Chondrocyte (in vitro differentiated cells): Measurements from ENCODE around the gene CDC42SE2. TPM values are rescaled to one million over a fixed set of nuclear protein-coding genes. Genes with fewer than 3 reads are reported as not detected.

Source experiments
- DNase-seq: peaks from one replicate; pipeline ENCODE4 v3.0.0; 2021; ENCODE audit warnings: mixed read lengths, low spot score
- H3K27ac Mint-ChIP-seq: one replicate; pipeline ENCODE4 v1.8.0; 2021; ENCODE audit warnings: mild to moderate bottlenecking, moderate library complexity, mixed read lengths; ENCODE audit not compliant: unreplicated experiment
- H3K27me3 Mint-ChIP-seq: 2 replicates; pipeline ENCODE4 v1.8.0; 2021; ENCODE audit warnings: low read depth, mixed read lengths
- H3K36me3 Mint-ChIP-seq: 2 replicates; pipeline ENCODE4 v1.8.0; 2021; ENCODE audit warnings: low read depth, mixed read lengths
- H3K4me1 Mint-ChIP-seq: 2 replicates; pipeline ENCODE4 v1.8.0; 2021; ENCODE audit warnings: low read depth, mild to moderate bottlenecking, mixed read lengths
- H3K4me3 Mint-ChIP-seq: one replicate; pipeline ENCODE4 v1.8.0; 2021; ENCODE audit warnings: mild to moderate bottlenecking, moderate library complexity, mixed read lengths; ENCODE audit not compliant: unreplicated experiment
- H3K9me3 Mint-ChIP-seq: 2 replicates; pipeline ENCODE4 v1.8.0; 2021; ENCODE audit warnings: low read depth, mixed read lengths
- CTCF ChIP-seq: fragments of 200-600 bp; sonication (generic); IDR thresholded peaks from 2 replicates; pipeline ENCODE4 v1.5.0; 2021; ENCODE audit warnings: antibody characterized with exemption, mild to moderate bottlenecking, moderate library complexity
- total RNA-seq: library from RNA; stranded (reverse); gene quantifications from 3 replicates; pipeline ENCODE4 v1.2.1, GENCODE V29; 2021

CDC42SE2 gene
- total RNA-seq, 1 donor from 2014 or later = 23.7 TPM

GRCh38 chr5:131386124-131386523 is 122.3 kb downstream of the CDC42SE2 start:
- H3K4me1 Mint-ChIP-seq = peaks cover 39% of the 10 kb centered on the region
- no peaks in the 10 kb centered on the region for H3K27me3 Mint-ChIP-seq
- no peak overlapping the region for H3K27ac Mint-ChIP-seq
- H3K4me3 Mint-ChIP-seq = no peak overlapping the region
- H3K9me3 Mint-ChIP-seq = no peaks in the 10 kb centered on the region
- no peak for TF ChIP-seq CTCF
- no peak for DNase-seq
- peaks cover 5% of the 10 kb centered on the region for H3K36me3 Mint-ChIP-seq

GRCh38 chr5:131386779-131387178 is 122.9 kb downstream of the CDC42SE2 start:
- peak overlapping the region; percentile 22 for H3K27ac Mint-ChIP-seq
- no peaks in the 10 kb centered on the region for H3K9me3 Mint-ChIP-seq
- no peak overlapping the region for H3K4me3 Mint-ChIP-seq
- H3K4me1 Mint-ChIP-seq = peaks cover 35% of the 10 kb centered on the region
- H3K36me3 Mint-ChIP-seq = peaks cover 5% of the 10 kb centered on the region
- TF ChIP-seq CTCF = no peak
- no peaks in the 10 kb centered on the region for H3K27me3 Mint-ChIP-seq
- DNase-seq = no peak

- Mint-ChIP-seq H3K36me3 (peaks cover 5% of the 10 kb centered on the region), H3K4me1 (peaks cover 35% of the 10 kb centered on the region), H3K27me3 (no peaks in the 10 kb centered on the region), H3K27ac (no peak overlapping the region), H3K4me3 (no peak overlapping the region), H3K9me3 (no peaks in the 10 kb centered on the region)
- no peak for TF ChIP-seq CTCF
- DNase-seq = no peak
These were observed 123.4 kb downstream of the CDC42SE2 start for GRCh38 chr5:131387255-131387654.

- Mint-ChIP-seq H3K4me1 (peaks cover 44% of the 10 kb centered on the region), H3K9me3 (no peaks in the 10 kb centered on the region)
These were observed 125.4 kb downstream of the CDC42SE2 start for GRCh38 chr5:131389096-131389868.

GRCh38 chr5:131389869-131390265 is 126.0 kb downstream of the CDC42SE2 start:
- peaks cover 16% of the 10 kb centered on the region for H3K36me3 Mint-ChIP-seq
- H3K4me1 Mint-ChIP-seq = peaks cover 40% of the 10 kb centered on the region
- H3K27me3 Mint-ChIP-seq = no peaks in the 10 kb centered on the region
- no peak for DNase-seq
- no peaks in the 10 kb centered on the region for H3K9me3 Mint-ChIP-seq
- peak overlapping the region; percentile 27 for H3K27ac Mint-ChIP-seq
- no peak for TF ChIP-seq CTCF
- no peak overlapping the region for H3K4me3 Mint-ChIP-seq

More at GRCh38 chr5:131389096-131389868, 125.4 kb downstream of the CDC42SE2 start:
- peaks cover 16% of the 10 kb centered on the region for H3K36me3 Mint-ChIP-seq
- no peak for DNase-seq
- no peaks in the 10 kb centered on the region for H3K27me3 Mint-ChIP-seq
- H3K27ac Mint-ChIP-seq = no peak overlapping the region
- TF ChIP-seq CTCF = no peak
- no peak overlapping the region for H3K4me3 Mint-ChIP-seq
